ENCODE data around the gene CCN2. TPM values are rescaled to one million over a fixed set of nuclear protein-coding genes. Genes with fewer than 3 reads are reported as not detected.

Gene CCN2
- total RNA-seq, 2 experiments from 2014 or later = not detected

DNA sequence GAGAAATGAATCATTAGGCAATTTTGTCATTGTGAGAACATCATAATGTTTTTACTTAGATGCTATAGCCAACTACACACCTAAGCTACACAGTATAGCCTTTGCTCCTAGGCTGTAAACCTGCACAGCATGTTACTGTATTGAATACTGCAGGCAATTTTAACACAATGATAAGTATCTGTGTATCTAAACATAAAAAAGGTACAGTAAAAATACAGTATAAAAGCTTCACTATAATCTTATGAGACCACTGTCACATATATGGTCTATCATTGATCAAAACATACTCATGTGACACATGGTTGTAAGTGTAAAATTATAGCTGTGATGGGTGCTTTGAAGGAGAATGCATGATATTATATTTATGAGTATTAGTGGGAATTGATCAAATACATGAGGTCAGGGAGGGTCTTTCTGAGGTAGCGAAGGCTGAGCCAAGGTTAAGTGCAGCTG, 29.2 kb upstream of the CCN2 start:
- DNase-seq = no peak
- intact Hi-C loops (cut with micrococcal nuclease) = no loop called here
- Mint-ChIP-seq H3K27me3 (ENCODE audit: low read depth) (no peaks in the 10 kb centered on the region), H3K9me3 (no peaks in the 10 kb centered on the region), H3K27ac (no peak overlapping the region), H3K4me1 (ENCODE audit: low read depth) (no peaks in the 10 kb centered on the region), H3K36me3 (ENCODE audit: low read depth) (no peaks in the 10 kb centered on the region), H3K4me3 (no peak overlapping the region)
- CTCF ChIA-PET = no interaction called here

DNA sequence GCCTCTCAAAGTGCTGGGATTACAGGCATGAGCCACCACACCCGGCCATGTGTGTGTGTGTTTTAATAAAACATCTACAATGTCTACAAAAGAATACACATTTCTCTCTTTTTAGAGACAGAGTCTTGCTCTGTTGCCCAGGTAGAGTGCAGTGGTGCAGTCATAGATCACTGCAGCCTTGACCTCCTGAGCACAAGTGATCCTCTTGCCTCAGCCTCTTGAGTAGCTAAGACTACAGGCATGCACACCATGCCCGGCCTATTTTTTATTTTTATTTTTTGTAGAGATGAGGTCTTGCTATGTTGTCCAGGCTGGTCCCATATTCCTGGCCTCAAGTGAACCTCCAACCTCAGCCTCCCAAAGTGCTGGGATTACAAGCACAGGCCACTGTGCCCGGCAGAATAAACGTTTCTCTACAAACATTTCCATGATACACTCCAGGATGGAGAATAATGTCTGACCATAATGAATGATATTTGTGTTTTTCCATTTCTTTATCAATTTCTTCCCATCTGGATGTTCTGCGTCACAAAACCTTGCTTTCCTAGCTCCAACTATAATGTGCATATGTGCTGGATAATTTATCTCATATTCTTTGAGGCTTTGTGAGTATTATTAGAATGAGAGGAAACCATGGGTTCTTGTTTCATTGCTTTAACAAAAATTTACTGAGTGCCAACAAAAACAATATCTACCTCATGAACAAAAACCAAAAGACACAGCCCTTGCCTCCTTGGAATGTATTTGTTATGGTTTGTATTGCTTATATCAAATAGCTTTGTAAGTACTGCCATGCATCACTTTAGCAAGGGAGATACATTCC, 28.6 kb upstream of the CCN2 start:
- intact Hi-C loops (cut with micrococcal nuclease) = no loop called here
- no peaks in the 10 kb centered on the region for H3K4me1 Mint-ChIP-seq (ENCODE audit: low read depth)
- no peaks in the 10 kb centered on the region for H3K9me3 Mint-ChIP-seq
- no peak overlapping the region for H3K4me3 Mint-ChIP-seq
- no peaks in the 10 kb centered on the region for H3K36me3 Mint-ChIP-seq (ENCODE audit: low read depth)
- DNase-seq = no peak
- no peaks in the 10 kb centered on the region for H3K27me3 Mint-ChIP-seq (ENCODE audit: low read depth)
- no peak overlapping the region for H3K27ac Mint-ChIP-seq
- CTCF ChIA-PET = no interaction called here

DNA sequence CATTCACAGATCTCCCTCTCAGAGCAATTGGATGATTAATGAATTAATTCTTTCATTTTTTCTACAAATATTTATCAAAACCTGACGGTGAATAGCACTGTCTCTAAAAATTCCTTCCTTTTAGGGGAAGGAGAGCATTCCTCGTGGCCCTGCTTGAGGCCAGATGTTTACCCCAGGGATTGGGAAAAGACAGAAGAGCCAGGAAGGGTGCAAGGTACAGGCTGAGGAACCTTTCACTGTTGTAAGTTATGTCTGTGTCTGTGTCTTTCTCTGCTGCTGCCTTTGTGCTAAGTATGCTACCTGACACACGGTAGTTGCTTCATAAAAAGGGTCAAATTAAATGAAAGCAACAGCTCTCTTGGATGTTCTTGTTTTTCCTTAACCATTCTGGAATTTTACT, 27.4 kb upstream of the CCN2 start:
- no peak overlapping the region for H3K4me3 Mint-ChIP-seq
- DNase-seq = no peak
- CTCF ChIA-PET = no interaction called here
- no peaks in the 10 kb centered on the region for H3K4me1 Mint-ChIP-seq (ENCODE audit: low read depth)
- no peaks in the 10 kb centered on the region for H3K9me3 Mint-ChIP-seq
- intact Hi-C loops (cut with micrococcal nuclease) = no loop called here
- no peak overlapping the region for H3K27ac Mint-ChIP-seq
- no peaks in the 10 kb centered on the region for H3K36me3 Mint-ChIP-seq (ENCODE audit: low read depth)
- H3K27me3 Mint-ChIP-seq (ENCODE audit: low read depth) = no peaks in the 10 kb centered on the region

DNA sequence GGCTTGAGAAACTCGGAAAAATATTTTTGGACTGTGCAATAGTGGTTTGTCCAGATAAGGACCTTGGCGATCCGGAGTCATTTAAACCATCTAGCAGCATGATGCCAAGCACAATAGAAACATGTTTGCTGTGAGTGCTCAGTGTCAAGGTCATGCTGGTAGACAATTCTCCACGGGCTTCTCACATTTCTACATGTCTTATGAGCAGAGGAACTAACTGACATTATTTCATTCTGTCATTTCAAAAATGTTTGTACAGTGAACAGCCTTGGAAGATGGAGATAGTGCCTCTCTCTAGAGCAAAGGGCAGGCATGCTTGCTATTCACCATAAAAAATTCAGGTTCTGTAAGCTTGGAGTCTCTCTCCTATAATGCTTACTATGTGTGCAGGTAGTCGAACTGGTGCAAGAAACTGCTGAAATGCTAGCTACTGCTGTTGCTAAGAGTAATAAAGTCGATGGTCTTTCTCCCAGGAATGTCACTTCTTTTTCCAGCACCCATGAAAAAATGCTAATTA, 25.4 kb upstream of the CCN2 start:
- intact Hi-C loops (cut with micrococcal nuclease) = no loop called here
- CTCF ChIA-PET = interaction anchor here (1.2 kb wide), 1 partner anchor 11 kb away, joined by 3 read pairs; no protein-coding TSS in a partner anchor
- no peaks in the 10 kb centered on the region for H3K4me1 Mint-ChIP-seq (ENCODE audit: low read depth)
- DNase-seq = no peak
- H3K4me3 Mint-ChIP-seq = no peak overlapping the region
- H3K27me3 Mint-ChIP-seq (ENCODE audit: low read depth) = no peaks in the 10 kb centered on the region
- no peaks in the 10 kb centered on the region for H3K9me3 Mint-ChIP-seq
- H3K36me3 Mint-ChIP-seq (ENCODE audit: low read depth) = no peaks in the 10 kb centered on the region
- no peak overlapping the region for H3K27ac Mint-ChIP-seq

DNA sequence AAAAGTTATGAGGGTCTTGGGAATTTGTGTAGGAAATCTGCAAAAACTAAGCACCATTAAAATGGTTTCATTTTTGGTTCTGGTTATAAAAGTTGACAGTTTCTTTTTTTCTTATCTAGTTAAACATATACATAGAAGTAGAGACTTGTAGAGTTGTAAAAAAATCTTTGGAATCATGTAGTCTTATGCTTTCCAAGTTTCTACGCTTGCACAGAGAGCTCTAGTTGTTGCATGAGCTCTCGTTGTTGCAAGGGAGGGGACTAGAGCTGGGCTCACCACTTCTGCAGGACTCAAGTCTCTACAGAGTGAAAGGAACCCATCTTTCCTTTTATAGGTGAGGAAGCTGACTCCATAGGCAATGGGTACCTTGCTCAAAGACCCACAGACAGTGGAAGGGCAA, 21.6 kb upstream of the CCN2 start:
- Mint-ChIP-seq H3K27me3 (ENCODE audit: low read depth) (peaks cover 4% of the 10 kb centered on the region), H3K27ac (no peak overlapping the region), H3K36me3 (ENCODE audit: low read depth) (no peaks in the 10 kb centered on the region), H3K4me1 (ENCODE audit: low read depth) (no peaks in the 10 kb centered on the region), H3K4me3 (no peak overlapping the region), H3K9me3 (no peaks in the 10 kb centered on the region)
- intact Hi-C loops (cut with micrococcal nuclease) = no loop called here
- no peak for DNase-seq
- CTCF ChIA-PET = interaction anchor here (1.6 kb wide), 1 partner anchor 57 kb away, joined by 5 read pairs; no protein-coding TSS in a partner anchor

DNA sequence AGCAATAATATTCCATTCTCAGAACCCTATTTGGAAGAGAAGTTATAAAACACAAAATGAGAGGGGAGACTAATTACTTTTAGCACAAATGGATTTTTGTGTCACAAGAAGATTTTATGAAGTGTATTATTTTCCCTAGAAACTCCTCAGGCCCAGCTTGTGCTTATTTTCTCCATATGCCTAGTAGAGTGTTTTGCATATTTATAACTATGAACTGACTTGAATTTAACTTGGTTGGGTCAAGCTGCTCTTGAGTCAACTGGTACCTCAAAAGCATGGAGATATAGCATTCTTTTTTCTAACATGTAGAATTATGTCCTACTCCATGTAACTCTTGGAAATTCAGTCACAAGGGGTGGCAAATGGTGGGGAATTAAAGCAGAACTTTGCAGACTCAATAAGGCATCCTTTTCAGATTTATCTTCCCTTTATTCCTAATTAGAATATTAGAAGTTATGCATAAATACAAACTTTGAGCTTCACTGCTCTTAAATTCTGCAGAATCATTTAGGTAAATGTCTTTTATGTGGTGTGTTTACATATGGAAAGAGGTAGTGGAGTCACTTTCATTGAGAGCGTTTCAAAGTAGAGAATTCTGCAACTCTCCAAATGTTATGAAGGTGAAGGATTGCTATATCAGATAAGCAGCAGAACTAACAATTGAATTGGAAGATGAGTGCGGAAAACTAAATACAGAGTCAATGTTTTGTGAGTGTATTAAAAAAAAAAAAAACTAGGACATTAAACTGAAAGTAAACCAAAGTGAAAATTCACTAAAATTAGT, 19.1 kb upstream of the CCN2 start:
- Mint-ChIP-seq H3K4me1 (ENCODE audit: low read depth) (no peaks in the 10 kb centered on the region), H3K27ac (no peak overlapping the region), H3K9me3 (no peaks in the 10 kb centered on the region), H3K36me3 (ENCODE audit: low read depth) (no peaks in the 10 kb centered on the region), H3K4me3 (no peak overlapping the region), H3K27me3 (ENCODE audit: low read depth) (peaks cover 11% of the 10 kb centered on the region)
- DNase-seq = no peak
- intact Hi-C loops (cut with micrococcal nuclease) = no loop called here
- CTCF ChIA-PET = interaction anchor here (0.5 kb wide), 1 partner anchor 24 kb away, joined by 3 read pairs; no protein-coding TSS in a partner anchor

DNA sequence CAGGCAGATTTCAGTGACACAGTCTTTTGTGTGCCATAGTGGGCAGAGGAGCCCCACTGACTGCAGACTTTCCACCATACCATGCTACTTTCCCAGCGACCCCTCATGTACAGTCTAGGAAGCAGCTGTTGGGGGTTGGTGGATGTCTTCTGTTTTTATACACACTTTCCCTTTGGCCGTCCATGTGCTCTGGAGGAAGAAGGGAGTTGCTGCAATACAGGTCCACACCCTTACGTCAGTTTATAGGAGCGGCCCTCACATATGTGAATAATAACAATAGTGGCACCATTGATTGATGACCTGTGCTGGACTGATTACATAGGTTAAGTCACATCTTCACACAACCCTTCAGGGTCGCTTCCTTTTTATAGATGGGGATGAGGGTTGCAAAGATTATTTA, 17.5 kb upstream of the CCN2 start:
- H3K36me3 Mint-ChIP-seq (ENCODE audit: low read depth) = no peaks in the 10 kb centered on the region
- CTCF ChIA-PET = no interaction called here
- intact Hi-C loops (cut with micrococcal nuclease) = no loop called here
- H3K4me1 Mint-ChIP-seq (ENCODE audit: low read depth) = no peaks in the 10 kb centered on the region
- H3K9me3 Mint-ChIP-seq = no peaks in the 10 kb centered on the region
- H3K27ac Mint-ChIP-seq = no peak overlapping the region
- DNase-seq = no peak
- H3K4me3 Mint-ChIP-seq = no peak overlapping the region
- H3K27me3 Mint-ChIP-seq (ENCODE audit: low read depth) = peaks cover 11% of the 10 kb centered on the region

DNA sequence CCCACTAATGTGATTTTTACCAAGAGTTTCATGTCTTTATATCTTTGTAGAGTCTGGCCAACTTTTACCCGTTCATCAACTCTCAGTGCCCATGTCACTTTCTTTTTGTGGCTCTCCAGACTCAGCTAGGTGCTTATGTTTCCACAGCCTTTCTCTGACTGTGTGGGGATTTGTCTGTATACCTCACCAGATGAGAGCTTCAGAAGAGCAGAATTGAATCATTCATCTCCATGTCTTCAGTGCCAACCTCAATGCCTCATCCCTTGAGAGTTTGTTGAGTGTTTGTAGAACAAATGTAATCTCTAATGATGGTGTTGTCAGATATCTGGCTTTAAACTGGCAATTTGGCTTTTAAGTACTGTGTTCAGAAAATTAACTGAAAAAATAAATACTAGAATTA, 16.8 kb upstream of the CCN2 start:
- CTCF ChIA-PET = no interaction called here
- no peak overlapping the region for H3K4me3 Mint-ChIP-seq
- DNase-seq = no peak

DNA sequence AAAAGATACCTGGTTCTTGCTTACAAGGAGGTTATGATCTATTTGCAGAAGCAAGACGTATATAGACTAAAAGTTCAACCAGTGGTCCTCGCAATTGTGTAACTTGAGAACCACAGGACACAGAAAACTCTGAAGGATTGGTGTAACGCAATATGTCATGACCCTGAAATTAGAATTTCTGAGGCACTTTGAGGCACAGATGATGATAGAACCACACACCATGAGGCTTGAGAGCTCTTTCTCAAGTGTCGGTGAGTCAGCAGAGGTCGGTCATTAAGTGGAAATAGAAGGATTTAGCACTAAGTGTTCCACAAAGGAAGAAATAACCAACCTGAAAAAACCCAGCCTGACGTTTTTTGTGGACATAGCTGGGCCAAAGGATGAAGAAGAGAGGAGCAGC, 15.3 kb upstream of the CCN2 start:
- intact Hi-C loops (cut with micrococcal nuclease) = no loop called here
- H3K9me3 Mint-ChIP-seq = no peaks in the 10 kb centered on the region
- CTCF ChIA-PET = no interaction called here
- no peak overlapping the region for H3K4me3 Mint-ChIP-seq
- H3K4me1 Mint-ChIP-seq (ENCODE audit: low read depth) = no peaks in the 10 kb centered on the region
- H3K27me3 Mint-ChIP-seq (ENCODE audit: low read depth) = peaks cover 11% of the 10 kb centered on the region
- no peak overlapping the region for H3K27ac Mint-ChIP-seq
- no peak for DNase-seq
- no peaks in the 10 kb centered on the region for H3K36me3 Mint-ChIP-seq (ENCODE audit: low read depth)

More for the DNA sequence above, 16.8 kb upstream of the CCN2 start:
- H3K27me3 Mint-ChIP-seq (ENCODE audit: low read depth) = peaks cover 11% of the 10 kb centered on the region
- no peaks in the 10 kb centered on the region for H3K4me1 Mint-ChIP-seq (ENCODE audit: low read depth)
- H3K27ac Mint-ChIP-seq = no peak overlapping the region
- no peaks in the 10 kb centered on the region for H3K9me3 Mint-ChIP-seq
- intact Hi-C loops (cut with micrococcal nuclease) = no loop called here
- H3K36me3 Mint-ChIP-seq (ENCODE audit: low read depth) = no peaks in the 10 kb centered on the region

DNA sequence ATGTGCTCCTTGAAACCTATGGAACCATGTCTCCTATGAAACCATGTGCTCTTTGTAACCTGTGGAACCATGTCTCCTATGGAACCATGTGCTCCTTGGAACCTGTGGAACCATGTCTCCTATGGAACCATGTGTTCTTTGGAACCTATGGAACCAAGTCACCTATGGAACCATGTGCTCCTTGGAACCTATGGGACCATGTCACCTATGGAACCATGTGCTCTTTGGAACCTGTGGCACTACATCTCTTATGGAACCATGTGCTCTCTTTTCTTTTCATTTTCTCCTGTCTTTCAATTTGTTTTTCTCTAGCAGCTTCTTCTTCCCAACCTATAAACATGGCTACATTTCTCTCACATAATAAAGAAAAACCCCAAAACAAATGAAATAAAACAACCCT, 11.9 kb upstream of the CCN2 start:
- no peaks in the 10 kb centered on the region for H3K9me3 Mint-ChIP-seq
- no peak for DNase-seq
- H3K27ac Mint-ChIP-seq = no peak overlapping the region
- intact Hi-C loops (cut with micrococcal nuclease) = no loop called here
- H3K4me3 Mint-ChIP-seq = no peak overlapping the region
- H3K4me1 Mint-ChIP-seq (ENCODE audit: low read depth) = no peaks in the 10 kb centered on the region
- no peaks in the 10 kb centered on the region for H3K36me3 Mint-ChIP-seq (ENCODE audit: low read depth)
- H3K27me3 Mint-ChIP-seq (ENCODE audit: low read depth) = peaks cover 12% of the 10 kb centered on the region
- CTCF ChIA-PET = interaction anchor here (0.8 kb wide), 1 partner anchor 8 kb away, joined by 3 read pairs; no protein-coding TSS in a partner anchor

DNA sequence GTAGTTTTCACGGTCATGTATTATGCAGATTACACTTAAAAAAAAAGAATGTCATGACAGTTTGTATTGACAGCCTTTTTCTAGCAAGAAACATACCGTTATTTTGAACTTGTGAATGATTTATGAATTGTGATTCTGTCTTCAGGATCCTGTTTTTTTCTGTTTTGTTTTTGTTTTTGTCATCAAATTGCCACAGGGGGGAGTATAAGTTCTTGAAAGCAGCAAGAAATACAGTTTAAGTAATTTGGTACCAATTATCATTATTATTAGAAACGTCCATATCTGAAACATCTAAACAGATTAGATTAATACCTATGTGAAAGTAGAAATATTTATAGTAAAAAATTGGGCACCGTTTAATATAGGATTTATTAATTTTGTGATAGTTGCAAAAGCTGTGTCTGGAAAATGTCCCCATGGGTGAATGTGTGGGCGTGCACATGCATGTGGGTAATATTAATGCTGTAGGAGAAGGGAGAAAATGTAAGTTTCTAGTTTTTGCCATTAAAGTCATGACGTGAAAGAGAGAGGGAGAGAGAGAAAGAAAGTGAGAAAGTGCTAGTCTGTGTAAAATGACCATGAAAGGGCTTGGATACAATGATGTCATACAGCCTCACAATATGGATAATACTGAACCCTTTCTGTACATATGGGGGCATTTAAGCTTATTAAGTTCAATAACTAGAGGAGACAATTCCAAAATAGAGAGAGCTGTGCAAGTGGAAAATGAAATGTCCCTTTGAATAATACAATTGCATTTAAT, 9.4 kb upstream of the CCN2 start:
- no peaks in the 10 kb centered on the region for H3K9me3 Mint-ChIP-seq
- CTCF ChIA-PET = no interaction called here
- no peaks in the 10 kb centered on the region for H3K36me3 Mint-ChIP-seq (ENCODE audit: low read depth)
- no peak overlapping the region for H3K27ac Mint-ChIP-seq
- intact Hi-C loops (cut with micrococcal nuclease) = no loop called here
- no peaks in the 10 kb centered on the region for H3K4me1 Mint-ChIP-seq (ENCODE audit: low read depth)
- no peak overlapping the region for H3K4me3 Mint-ChIP-seq
- peaks cover 3% of the 10 kb centered on the region for H3K27me3 Mint-ChIP-seq (ENCODE audit: low read depth)
- DNase-seq = no peak

Measured in activated naive CD4-positive, alpha-beta T cell treated with anti-CD3 and anti-CD28 coated beads for 36 hours (primary cell).